ENCODE results near the gene ING1.

ING1 gene

GRCh38 chr13:110757296-110757695, 43.8 kb downstream of the ING1 start:
- Histone ChIP-seq H3K4me1 (no peaks in the 10 kb centered on the region), H3K36me3 (replicated peaks) (no peaks in the 10 kb centered on the region), H3K4me3 (no peak overlapping the region), H3K9me3 (no peaks in the 10 kb centered on the region), H3K27me3 (ENCODE audit: low read depth) (no peaks in the 10 kb centered on the region)
- DNase-seq (ENCODE audit: low spot score in 2 of 2): no peak
- in situ Hi-C loops (cut with MboI; ENCODE audit: low sequenced_read_pairs): no loop called here

GRCh38 chr13:110758195-110758805, 44.8 kb downstream of the ING1 start:
- Histone ChIP-seq H3K27me3 (ENCODE audit: low read depth) (no peaks in the 10 kb centered on the region), H3K4me1 (no peaks in the 10 kb centered on the region), H3K4me3 (no peak overlapping the region), H3K9me3 (no peaks in the 10 kb centered on the region), H3K36me3 (replicated peaks) (no peaks in the 10 kb centered on the region)
- no peak for DNase-seq (ENCODE audit: low spot score in 2 of 2)
- in situ Hi-C loops (cut with MboI; ENCODE audit: low sequenced_read_pairs): no loop called here

GRCh38 chr13:110759710-110760109, 46.2 kb downstream of the ING1 start:
- no peaks in the 10 kb centered on the region for H3K27me3 ChIP-seq (ENCODE audit: low read depth)
- H3K36me3 ChIP-seq (replicated peaks): no peaks in the 10 kb centered on the region
- H3K4me1 ChIP-seq: no peaks in the 10 kb centered on the region
- no peak for DNase-seq (ENCODE audit: low spot score in 2 of 2)
- H3K9me3 ChIP-seq: no peaks in the 10 kb centered on the region
- no peak overlapping the region for H3K4me3 ChIP-seq
- in situ Hi-C loops (cut with MboI; ENCODE audit: low sequenced_read_pairs): no loop called here

GRCh38 chr13:110760611-110761010, 47.1 kb downstream of the ING1 start:
- Histone ChIP-seq H3K9me3 (no peaks in the 10 kb centered on the region), H3K27me3 (ENCODE audit: low read depth) (no peaks in the 10 kb centered on the region), H3K4me3 (no peak overlapping the region), H3K36me3 (replicated peaks) (no peaks in the 10 kb centered on the region), H3K4me1 (no peaks in the 10 kb centered on the region)
- in situ Hi-C loops (cut with MboI; ENCODE audit: low sequenced_read_pairs): no loop called here
- no peak for DNase-seq (ENCODE audit: low spot score in 2 of 2)

GRCh38 chr13:110766671-110767430, 53.4 kb downstream of the ING1 start:
- no peaks in the 10 kb centered on the region for H3K4me1 ChIP-seq
- in situ Hi-C loops (cut with MboI; ENCODE audit: low sequenced_read_pairs): no loop called here

GRCh38 chr13:110767476-110767875, 54.0 kb downstream of the ING1 start:
- in situ Hi-C loops (cut with MboI; ENCODE audit: low sequenced_read_pairs): no loop called here
- H3K4me3 ChIP-seq: no peak overlapping the region
- no peaks in the 10 kb centered on the region for H3K4me1 ChIP-seq
- no peak for DNase-seq (ENCODE audit: low spot score in 2 of 2)
- no peaks in the 10 kb centered on the region for H3K9me3 ChIP-seq
- no peaks in the 10 kb centered on the region for H3K27me3 ChIP-seq (ENCODE audit: low read depth)
- H3K36me3 ChIP-seq (replicated peaks): no peaks in the 10 kb centered on the region

More at GRCh38 chr13:110766671-110767430, 53.4 kb downstream of the ING1 start:
- Histone ChIP-seq H3K27me3 (ENCODE audit: low read depth) (no peaks in the 10 kb centered on the region), H3K9me3 (no peaks in the 10 kb centered on the region), H3K36me3 (replicated peaks) (no peaks in the 10 kb centered on the region), H3K4me3 (no peak overlapping the region)
- no peak for DNase-seq (ENCODE audit: low spot score in 2 of 2)

GRCh38 chr13:110769097-110769496, 55.6 kb downstream of the ING1 start:
- in situ Hi-C loops (cut with MboI; ENCODE audit: low sequenced_read_pairs): no loop called here
- H3K4me3 ChIP-seq: no peak overlapping the region
- no peaks in the 10 kb centered on the region for H3K9me3 ChIP-seq
- H3K27me3 ChIP-seq (ENCODE audit: low read depth): no peaks in the 10 kb centered on the region
- no peaks in the 10 kb centered on the region for H3K4me1 ChIP-seq
- no peaks in the 10 kb centered on the region for H3K36me3 ChIP-seq (replicated peaks)
- DNase-seq (ENCODE audit: low spot score in 2 of 2): no peak

GRCh38 chr13:110770678-110771077, 57.2 kb downstream of the ING1 start:
- no peak for DNase-seq (ENCODE audit: low spot score in 2 of 2)
- H3K36me3 ChIP-seq (replicated peaks): no peaks in the 10 kb centered on the region
- in situ Hi-C loops (cut with MboI; ENCODE audit: low sequenced_read_pairs): no loop called here
- H3K4me1 ChIP-seq: no peaks in the 10 kb centered on the region
- H3K27me3 ChIP-seq (ENCODE audit: low read depth): no peaks in the 10 kb centered on the region
- H3K9me3 ChIP-seq: no peaks in the 10 kb centered on the region
- no peak overlapping the region for H3K4me3 ChIP-seq

- in situ Hi-C loops (cut with MboI; ENCODE audit: low sequenced_read_pairs): no loop called here
- Histone ChIP-seq H3K27me3 (ENCODE audit: low read depth) (no peaks in the 10 kb centered on the region), H3K9me3 (no peaks in the 10 kb centered on the region), H3K4me1 (no peaks in the 10 kb centered on the region), H3K36me3 (replicated peaks) (no peaks in the 10 kb centered on the region), H3K4me3 (no peak overlapping the region)
- DNase-seq (ENCODE audit: low spot score in 2 of 2): no peak
Measured at GRCh38 chr13:110771194-110771593, 57.7 kb downstream of the ING1 start.

GRCh38 chr13:110772091-110772984, 58.8 kb downstream of the ING1 start:
- Histone ChIP-seq H3K4me1 (no peaks in the 10 kb centered on the region), H3K4me3 (no peak overlapping the region), H3K36me3 (replicated peaks) (no peaks in the 10 kb centered on the region), H3K27me3 (ENCODE audit: low read depth) (no peaks in the 10 kb centered on the region), H3K9me3 (no peaks in the 10 kb centered on the region)
- in situ Hi-C loops (cut with MboI; ENCODE audit: low sequenced_read_pairs): no loop called here
- DNase-seq (ENCODE audit: low spot score in 2 of 2): no peak
